NCI-H2029 treated with DMSO at 0.1 percent for 48 hours (cell line): ENCODE data around the gene NCOA6.
"Not testable (repeated sequence)": the region's sequence is repeated elsewhere in the genome, so short reads cannot be mapped to it uniquely, and the experiment has no call there.

Experiments used
- DNase-seq: peaks from one replicate; lab custom pipeline; 2025; lab: John Stamatoyannopoulos, UW

NCOA6 gene

GRCh38 chr20:34829191-34829590 lies 3.7 kb upstream of the NCOA6 start:
- DNase-seq, result no peak

GRCh38 chr20:34824806-34825529 lies 483 bp downstream of the NCOA6 start:
- no peak for DNase-seq

GRCh38 chr20:34824452-34824805 lies 1.0 kb downstream of the NCOA6 start:
- peak; percentile 77 for DNase-seq

GRCh38 chr20:34824026-34824425 lies 1.4 kb downstream of the NCOA6 start:
- DNase-seq, result no peak

GRCh38 chr20:34820805-34821578 lies 4.5 kb downstream of the NCOA6 start:
- no peak for DNase-seq

- no peak for DNase-seq
These were observed 7.7 kb downstream of the NCOA6 start for GRCh38 chr20:34817801-34818200.

- no peak for DNase-seq
These were observed 8.4 kb downstream of the NCOA6 start for GRCh38 chr20:34817072-34817471.

GRCh38 chr20:34815636-34816035 lies 9.8 kb downstream of the NCOA6 start:
- DNase-seq, result no peak

GRCh38 chr20:34808583-34808982 lies 16.9 kb downstream of the NCOA6 start:
- no peak for DNase-seq

GRCh38 chr20:34807944-34808465 lies 17.4 kb downstream of the NCOA6 start:
- DNase-seq, result not testable (repeated sequence)

GRCh38 chr20:34806255-34806654 lies 19.2 kb downstream of the NCOA6 start:
- DNase-seq, result no peak

GRCh38 chr20:34798871-34799270 lies 26.6 kb downstream of the NCOA6 start:
- no peak for DNase-seq

- no peak for DNase-seq
These were observed 27.1 kb downstream of the NCOA6 start for GRCh38 chr20:34798328-34798727.

GRCh38 chr20:34797012-34797995 lies 28.1 kb downstream of the NCOA6 start:
- no peak for DNase-seq

- DNase-seq, result peak; percentile 13
These were observed 31.4 kb downstream of the NCOA6 start for GRCh38 chr20:34794006-34794585.

GRCh38 chr20:34792687-34793363 lies 32.6 kb downstream of the NCOA6 start:
- DNase-seq, result no peak

- peak; percentile 12 for DNase-seq
These were observed 34.0 kb downstream of the NCOA6 start for GRCh38 chr20:34791289-34792020.

GRCh38 chr20:34781220-34781619 lies 44.2 kb downstream of the NCOA6 start:
- no peak for DNase-seq

GRCh38 chr20:34780291-34780690 lies 45.2 kb downstream of the NCOA6 start:
- not testable (repeated sequence) for DNase-seq

GRCh38 chr20:34776177-34776576 lies 49.3 kb downstream of the NCOA6 start:
- DNase-seq, result no peak
